Limb (tissue), 2 donors: ENCODE data around the gene LCP2.
A peak's percentile ranks its signal among the peaks of the same experiment; 100 is the strongest.

Source experiments
- DNase-seq, 2 donors: peaks; one replicate each; pipeline ENCODE4 v3.0.0-alpha.2; 2016; ENCODE audit errors: extremely low spot score in 2 of 2

Gene LCP2

DNA sequence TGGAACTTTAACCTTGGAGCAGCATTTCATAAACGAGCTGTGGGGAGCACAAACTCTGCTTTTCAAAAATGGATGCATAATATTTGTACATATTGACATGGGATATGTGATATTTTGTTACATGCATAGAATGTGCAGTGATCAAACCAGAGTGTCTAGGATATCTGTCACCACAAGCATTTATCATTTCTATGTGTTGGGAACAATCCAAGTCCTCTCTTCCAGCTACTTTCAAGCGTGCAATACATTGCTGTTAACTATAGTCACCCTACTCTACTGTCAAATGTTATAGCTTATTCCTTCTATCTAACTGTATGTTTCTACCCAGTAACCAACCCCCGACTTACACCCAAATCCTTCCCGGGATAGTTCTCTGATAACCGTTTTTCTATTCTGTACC, 79.7 kb downstream of the LCP2 start:
- no peak for DNase-seq

- DNase-seq, result peak; percentile 57 to 71
Observed at GRCh38 chr5:170216257-170216864, 81.2 kb downstream of the LCP2 start.

DNA sequence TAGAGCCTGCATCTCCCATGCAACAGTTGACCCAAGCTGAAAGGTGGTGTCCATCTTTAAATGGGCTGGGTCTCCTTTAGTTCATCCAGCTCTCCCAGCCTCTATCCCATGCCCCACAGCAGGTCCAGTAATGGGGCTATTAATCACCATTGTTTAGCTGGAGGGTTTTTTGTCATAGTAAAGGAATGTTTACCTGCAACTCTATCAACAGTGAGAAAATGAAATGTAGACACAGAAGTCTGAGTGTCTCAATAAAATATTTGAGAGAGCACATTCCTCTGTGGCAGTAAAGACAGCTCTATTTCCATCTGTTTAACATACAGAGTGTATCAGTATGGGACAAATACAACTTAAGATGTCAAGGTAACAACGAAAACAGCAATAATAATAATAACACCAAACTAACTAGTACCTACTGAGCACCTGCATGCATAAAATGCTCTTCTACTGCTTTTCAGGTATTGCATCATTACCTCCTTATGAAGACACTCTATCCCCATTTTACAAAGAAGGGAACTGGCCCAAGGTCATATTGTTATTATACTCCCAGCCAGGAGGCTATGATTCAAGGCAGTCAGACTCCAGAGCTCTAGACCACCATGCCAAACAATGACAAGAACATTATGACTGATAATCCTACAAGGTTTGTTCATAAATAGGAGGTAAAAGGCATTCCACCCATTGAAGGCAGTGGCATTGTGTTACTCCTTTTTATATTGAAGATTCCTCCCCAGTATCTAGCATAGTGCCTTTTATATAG, 85.8 kb downstream of the LCP2 start:
- DNase-seq, result no peak

DNA sequence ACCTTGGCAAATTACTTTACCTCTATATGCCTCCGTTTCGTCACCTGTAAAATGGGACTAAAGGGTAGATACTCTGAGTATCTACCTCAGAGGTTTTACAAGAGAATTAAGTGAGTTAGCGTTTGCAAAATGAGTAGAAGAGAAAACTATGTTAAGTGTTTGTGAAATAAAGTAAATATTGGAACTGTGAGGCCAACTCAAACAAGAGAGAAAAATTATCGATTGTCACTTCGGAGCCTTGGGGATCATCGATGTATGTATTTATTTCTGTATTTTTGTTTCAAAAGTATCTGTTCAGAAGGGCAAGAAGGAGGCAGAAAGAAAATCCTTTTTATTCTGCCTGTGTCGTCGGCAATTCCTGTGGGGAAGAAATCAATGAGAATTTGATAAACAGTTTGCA, 90.6 kb downstream of the LCP2 start:
- DNase-seq, result no peak

- DNase-seq, result no peak
Observed at GRCh38 chr5:170206216-170206615, 91.4 kb downstream of the LCP2 start.

DNA sequence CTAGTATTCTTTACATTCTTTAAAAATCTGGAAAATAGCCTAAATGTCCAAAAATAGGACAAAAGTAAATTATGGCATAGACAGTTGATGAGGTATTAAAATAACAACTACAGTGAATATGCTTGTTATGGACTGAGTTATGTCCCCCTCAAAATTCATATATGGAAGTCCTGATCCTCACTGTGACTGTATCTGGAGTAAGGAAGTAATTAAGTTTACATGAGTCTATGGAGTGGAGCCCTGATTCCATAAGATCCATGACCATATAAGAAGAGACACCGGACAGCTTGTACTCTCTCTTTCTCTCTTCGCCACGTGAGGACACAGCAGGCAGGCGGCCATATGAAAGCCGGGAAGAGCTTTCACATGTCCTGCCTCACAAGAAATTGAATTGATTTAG, 93.4 kb downstream of the LCP2 start:
- DNase-seq, result no peak

DNA sequence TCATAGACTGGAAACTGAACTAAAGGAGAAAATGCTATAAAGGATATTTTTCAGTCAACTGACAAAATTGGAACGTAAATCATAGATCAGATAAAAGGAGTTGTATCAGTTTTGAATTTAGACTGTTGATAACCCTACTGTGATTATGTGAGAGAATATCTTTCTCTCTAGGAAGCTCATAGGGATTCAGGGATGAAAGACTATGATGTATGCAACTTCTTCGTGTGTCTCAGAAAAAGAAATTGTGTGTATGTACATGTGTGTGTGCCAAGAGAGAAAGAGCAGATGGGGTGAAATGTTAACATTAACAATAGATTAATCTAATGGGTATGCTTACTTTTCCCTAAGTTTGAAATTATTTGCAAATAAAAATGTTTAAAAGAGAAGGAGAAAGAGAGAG, 95.5 kb downstream of the LCP2 start:
- DNase-seq, result no peak

DNA sequence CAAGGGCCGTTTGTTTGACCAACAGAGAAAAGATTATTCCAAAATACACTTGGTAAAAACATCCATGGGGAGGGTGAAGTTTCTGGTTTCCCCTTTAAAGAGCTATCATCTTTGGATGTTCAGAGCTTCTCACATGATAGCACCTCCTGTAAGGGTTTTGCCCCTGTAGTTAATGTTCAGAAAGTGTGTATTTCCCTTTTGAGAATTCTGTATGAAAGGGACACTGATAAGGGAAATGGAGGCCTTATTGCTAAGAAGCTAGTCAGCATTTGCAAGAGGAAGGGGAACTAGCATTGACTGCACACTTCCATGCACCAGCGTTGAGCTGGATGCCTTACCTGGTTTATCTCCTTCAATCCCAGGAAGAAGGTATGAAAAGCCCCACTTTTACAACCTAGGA, 96.3 kb downstream of the LCP2 start:
- DNase-seq, result no peak

DNA sequence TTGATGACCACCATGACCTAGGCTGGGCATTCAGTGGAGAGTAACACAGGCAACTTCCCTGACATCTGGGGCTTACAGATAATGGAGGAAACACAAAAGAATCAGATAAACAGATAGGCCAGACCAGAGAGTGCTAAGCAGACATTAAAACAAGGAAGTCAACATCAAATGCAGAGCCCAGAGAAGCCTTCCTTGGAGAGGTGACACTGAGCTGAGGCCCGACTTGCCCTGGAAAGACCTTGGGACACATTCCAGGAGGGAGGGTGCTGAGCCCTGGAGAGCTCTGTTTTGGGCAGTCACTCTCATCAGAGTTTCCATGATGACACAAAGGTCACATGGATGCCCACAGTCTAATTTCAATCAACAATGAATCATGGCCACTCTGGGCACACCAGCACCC, 96.7 kb downstream of the LCP2 start:
- DNase-seq, result no peak
